Hepatocyte (in vitro differentiated cells): ENCODE results near the gene TMEM270.
"Not testable (repeated sequence)": the region's sequence is repeated elsewhere in the genome, so short reads cannot be mapped to it uniquely, and the experiment has no call there.

Experiments
- EZH2 ChIP-seq: fragments of 200-600 bp; sonication (generic); IDR thresholded peaks from 2 replicates; pipeline ENCODE4 v1.6.1; 2016; ENCODE audit warnings: antibody characterized with exemption, mild to moderate bottlenecking, borderline replicate concordance
- EZH2phosphoT487 ChIP-seq: fragments of 200-600 bp; sonication (generic); IDR thresholded peaks from one replicate; pipeline ENCODE4 v1.6.1; 2018; ENCODE audit warnings: antibody characterized with exemption, mild to moderate bottlenecking, low read depth, moderate library complexity; ENCODE audit not compliant: unreplicated experiment, severe bottlenecking

DNA sequence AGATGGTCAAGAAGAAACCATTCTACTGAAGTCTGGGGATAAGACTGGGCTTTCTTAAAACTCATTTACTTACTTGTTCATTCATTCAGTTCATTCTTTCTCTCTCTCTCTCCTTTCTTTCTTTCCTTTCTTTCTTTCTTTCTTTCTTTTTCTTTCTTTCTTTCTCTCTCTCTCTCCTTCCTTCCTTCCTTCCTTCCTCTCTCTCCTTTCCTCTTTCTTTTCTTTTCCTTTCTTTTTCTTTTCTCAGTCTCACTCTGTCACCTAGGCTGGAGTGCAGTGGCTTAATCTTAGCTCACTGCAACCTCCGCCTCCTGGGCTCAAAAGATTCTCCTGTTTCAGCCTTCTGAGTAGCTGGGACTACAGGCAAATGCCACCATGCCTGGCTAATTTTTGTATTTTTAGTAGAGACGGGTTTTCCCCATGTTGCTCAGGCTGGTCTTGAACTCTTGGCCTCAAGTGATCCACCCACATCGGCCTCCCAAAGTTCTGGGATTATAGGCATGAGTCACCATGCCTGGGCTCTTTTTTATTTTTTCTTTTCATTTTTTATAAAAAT lies 24.0 kb downstream of the TMEM270 start:
- TF ChIP-seq EZH2phosphoT487, EZH2: not testable (repeated sequence)
